ENCODE results near the gene CUTC.

DNA sequence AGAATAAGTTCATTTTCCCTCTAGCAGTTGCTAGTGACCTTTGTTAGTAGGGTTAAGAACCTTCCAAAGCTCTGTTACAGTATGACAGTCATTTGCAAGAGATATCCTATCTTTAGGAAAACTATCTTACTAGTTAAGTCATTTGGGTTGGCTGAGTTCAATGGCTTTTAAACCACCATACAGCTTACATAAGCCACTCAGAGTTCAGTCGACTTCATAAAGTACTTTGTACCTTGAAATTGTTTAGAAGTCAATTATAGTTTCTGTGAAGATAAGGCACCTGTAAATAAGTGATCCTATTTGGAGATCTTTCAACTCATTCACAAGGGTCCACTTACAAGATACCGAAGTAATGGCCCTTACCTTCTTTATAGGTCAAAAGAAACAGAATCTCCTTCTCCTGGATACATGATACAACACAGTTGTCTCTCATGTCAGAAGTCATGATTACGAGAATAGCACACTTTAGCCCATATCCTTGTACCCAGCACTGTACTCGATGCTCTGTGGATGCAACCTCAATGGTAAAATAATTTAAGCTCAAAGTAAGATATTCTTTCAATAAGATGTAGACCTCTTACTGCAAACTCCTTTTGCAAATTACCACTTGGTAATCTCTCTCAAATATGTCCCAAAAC lies 38.5 kb downstream of the CUTC start:
- TF ChIP-seq, protein P1, sequence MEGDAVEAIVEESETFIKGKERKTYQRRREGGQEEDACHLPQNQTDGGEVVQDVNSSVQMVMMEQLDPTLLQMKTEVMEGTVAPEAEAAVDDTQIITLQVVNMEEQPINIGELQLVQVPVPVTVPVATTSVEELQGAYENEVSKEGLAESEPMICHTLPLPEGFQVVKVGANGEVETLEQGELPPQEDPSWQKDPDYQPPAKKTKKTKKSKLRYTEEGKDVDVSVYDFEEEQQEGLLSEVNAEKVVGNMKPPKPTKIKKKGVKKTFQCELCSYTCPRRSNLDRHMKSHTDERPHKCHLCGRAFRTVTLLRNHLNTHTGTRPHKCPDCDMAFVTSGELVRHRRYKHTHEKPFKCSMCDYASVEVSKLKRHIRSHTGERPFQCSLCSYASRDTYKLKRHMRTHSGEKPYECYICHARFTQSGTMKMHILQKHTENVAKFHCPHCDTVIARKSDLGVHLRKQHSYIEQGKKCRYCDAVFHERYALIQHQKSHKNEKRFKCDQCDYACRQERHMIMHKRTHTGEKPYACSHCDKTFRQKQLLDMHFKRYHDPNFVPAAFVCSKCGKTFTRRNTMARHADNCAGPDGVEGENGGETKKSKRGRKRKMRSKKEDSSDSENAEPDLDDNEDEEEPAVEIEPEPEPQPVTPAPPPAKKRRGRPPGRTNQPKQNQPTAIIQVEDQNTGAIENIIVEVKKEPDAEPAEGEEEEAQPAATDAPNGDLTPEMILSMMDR (IDR thresholded peaks at IDR 0.05) = no peak
- no peak for TF ChIP-seq POLR2A (IDR thresholded peaks at IDR 0.05)
